ENCODE data around the gene ARMC2. TPM values are rescaled to one million over a fixed set of nuclear protein-coding genes. Genes with fewer than 3 reads are reported as not detected.

ARMC2 gene
- total RNA-seq, 2 experiments from 2014 or later, result 2.6 to 8.4 TPM

DNA sequence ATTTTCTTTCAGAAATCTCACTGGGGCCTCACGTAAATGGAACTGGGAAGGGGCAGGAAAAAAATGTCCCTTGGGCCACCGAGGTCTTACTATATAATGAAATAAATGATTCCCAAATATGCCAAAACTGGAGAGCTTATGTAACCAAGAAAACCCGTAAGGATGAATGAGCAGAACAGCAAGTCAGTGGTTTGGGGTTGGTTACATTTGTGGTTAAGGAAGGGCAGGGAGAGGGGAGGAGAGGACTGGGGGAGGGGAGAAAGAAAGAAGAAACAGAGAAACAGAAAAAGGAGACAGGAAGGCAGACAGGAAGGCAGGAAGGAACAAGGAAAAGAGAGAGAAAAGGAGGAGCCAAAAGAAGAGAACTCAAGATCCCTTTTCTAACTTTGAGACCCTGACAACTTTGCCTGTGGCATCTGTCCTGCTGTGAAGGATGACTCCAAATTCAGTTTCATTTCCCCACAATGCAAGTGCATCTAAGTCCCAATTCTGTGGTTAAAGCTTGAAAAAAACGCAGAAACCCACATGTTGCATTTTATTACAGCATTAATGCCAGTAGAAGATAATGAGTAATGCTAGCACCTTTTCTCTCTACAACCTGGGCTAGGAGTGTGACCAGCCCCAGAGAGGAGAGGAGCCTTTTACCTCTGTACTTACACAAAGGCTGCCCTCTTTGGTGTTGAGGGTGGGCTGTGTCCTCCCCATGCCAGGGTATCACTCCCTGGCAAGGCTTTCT, 10.8 kb upstream of the ARMC2 start:
- peak; percentile 52 for DNase-seq (ENCODE audit: low spot score)
- ChIA-PET POLR2A (interaction anchor here (0.6 to 1.1 kb wide), 4 partner anchors 9 to 748 kb away, joined by 3 to 8 read pairs (median 4); partner anchors contain the start of gene ARMC2), CTCF (ENCODE audit: unreplicated experiment) (no interaction called here)
- H3K4me1 ChIP-seq (ENCODE audit: insufficient read depth, low read length, poor library complexity, severe bottlenecking), result peaks cover 17% of the 10 kb centered on the region
- H3K9me3 ChIP-seq (ENCODE audit: low read length), result no peaks in the 10 kb centered on the region
- H3K4me2 ChIP-seq (ENCODE audit: low read length), result peak overlapping the region; percentile 43
- no peaks in the 10 kb centered on the region for H3K36me3 ChIP-seq (ENCODE audit: insufficient read depth, low read length)
- H3K9me2 ChIP-seq (ENCODE audit: insufficient read depth, low read length), result no peaks in the 10 kb centered on the region
- H3K27ac ChIP-seq (ENCODE audit: low read depth, low read length, poor library complexity, severe bottlenecking), result no peak overlapping the region
- BruUV-seq (replicated peaks), result no TSS peak
- no peak overlapping the region for H2AFZ ChIP-seq (ENCODE audit: low read length)
- H3K79me2 ChIP-seq (ENCODE audit: insufficient read depth, low read depth, low read length), result no peaks in the 10 kb centered on the region
- H3K4me3 ChIP-seq (ENCODE audit: low read depth, low read length, poor library complexity, severe bottlenecking), result no peak overlapping the region
- no peaks in the 10 kb centered on the region for H4K20me1 ChIP-seq (ENCODE audit: insufficient read depth, low read length)
- TF ChIP-seq EZH2phosphoT487 (IDR thresholded peaks at IDR 0.05; ENCODE audit: borderline replicate concordance, low read depth, low read length), result no peak
- TF ChIP-seq, protein P1, sequence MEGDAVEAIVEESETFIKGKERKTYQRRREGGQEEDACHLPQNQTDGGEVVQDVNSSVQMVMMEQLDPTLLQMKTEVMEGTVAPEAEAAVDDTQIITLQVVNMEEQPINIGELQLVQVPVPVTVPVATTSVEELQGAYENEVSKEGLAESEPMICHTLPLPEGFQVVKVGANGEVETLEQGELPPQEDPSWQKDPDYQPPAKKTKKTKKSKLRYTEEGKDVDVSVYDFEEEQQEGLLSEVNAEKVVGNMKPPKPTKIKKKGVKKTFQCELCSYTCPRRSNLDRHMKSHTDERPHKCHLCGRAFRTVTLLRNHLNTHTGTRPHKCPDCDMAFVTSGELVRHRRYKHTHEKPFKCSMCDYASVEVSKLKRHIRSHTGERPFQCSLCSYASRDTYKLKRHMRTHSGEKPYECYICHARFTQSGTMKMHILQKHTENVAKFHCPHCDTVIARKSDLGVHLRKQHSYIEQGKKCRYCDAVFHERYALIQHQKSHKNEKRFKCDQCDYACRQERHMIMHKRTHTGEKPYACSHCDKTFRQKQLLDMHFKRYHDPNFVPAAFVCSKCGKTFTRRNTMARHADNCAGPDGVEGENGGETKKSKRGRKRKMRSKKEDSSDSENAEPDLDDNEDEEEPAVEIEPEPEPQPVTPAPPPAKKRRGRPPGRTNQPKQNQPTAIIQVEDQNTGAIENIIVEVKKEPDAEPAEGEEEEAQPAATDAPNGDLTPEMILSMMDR (conservative IDR thresholded peaks at IDR 0.05; ENCODE audit: low read length), result no peak
- intact Hi-C loops (cut with micrococcal nuclease; ENCODE audit: unreplicated experiment), result loop anchor here (2.0 to 10.0 kb wide), 2 partner anchors 55 to 367 kb away; no protein-coding TSS in a partner anchor

DNA sequence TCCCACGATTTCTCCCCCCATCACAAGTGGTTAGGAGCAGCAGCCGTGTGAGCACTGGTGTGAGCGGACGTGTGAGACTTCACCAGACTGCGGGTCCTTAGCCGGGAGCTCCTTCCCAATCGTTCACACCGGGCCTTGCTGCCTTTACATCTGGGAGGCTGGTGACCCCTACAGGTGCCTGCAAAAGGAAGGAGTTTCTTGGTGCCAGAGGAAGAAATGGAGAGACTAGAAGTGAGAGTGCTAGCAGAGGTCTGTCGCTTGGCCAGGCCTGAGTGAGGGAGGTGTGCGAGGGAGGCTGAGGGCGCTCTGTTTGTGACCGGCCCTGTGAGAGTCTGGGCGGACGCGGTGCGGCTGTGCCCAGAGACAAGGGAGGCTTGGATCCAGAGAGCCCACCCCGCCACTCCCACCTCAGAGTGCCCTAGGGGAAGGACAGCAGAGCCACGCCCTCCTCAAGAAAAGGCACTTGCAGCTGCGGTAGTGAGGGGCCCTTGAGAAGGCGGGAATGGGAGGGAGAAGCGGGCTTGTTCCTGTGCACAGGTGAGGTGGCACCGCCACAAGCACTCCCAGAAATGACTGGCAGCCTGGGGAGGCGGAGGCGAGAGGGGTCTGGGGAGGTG, 10.0 kb upstream of the ARMC2 start:
- DNase-seq (ENCODE audit: low spot score), result no peak
- H3K36me3 ChIP-seq (ENCODE audit: insufficient read depth, low read length), result no peaks in the 10 kb centered on the region
- peak overlapping the region; percentile 43; the same call in 1 of the 2 replicates for H3K4me2 ChIP-seq (ENCODE audit: low read length)
- ChIA-PET CTCF (ENCODE audit: unreplicated experiment) (no interaction called here), POLR2A (interaction anchor here (0.6 to 1.3 kb wide), 4 partner anchors 10 to 749 kb away, joined by 3 to 4 read pairs (median 4); partner anchors contain the start of gene ARMC2)
- no TSS peak for BruUV-seq (replicated peaks)
- no peak overlapping the region for H3K4me3 ChIP-seq (ENCODE audit: low read depth, low read length, poor library complexity, severe bottlenecking)
- no peaks in the 10 kb centered on the region for H3K9me2 ChIP-seq (ENCODE audit: insufficient read depth, low read length)
- H3K79me2 ChIP-seq (ENCODE audit: insufficient read depth, low read depth, low read length), result no peaks in the 10 kb centered on the region
- TF ChIP-seq EZH2phosphoT487 (IDR thresholded peaks at IDR 0.05; ENCODE audit: borderline replicate concordance, low read depth, low read length), result no peak
- TF ChIP-seq, protein P1 (conservative IDR thresholded peaks at IDR 0.05; ENCODE audit: low read length), result peak; percentile 56
- peaks cover 17% of the 10 kb centered on the region for H3K4me1 ChIP-seq (ENCODE audit: insufficient read depth, low read length, poor library complexity, severe bottlenecking)
- no peaks in the 10 kb centered on the region for H4K20me1 ChIP-seq (ENCODE audit: insufficient read depth, low read length)
- H2AFZ ChIP-seq (ENCODE audit: low read length), result no peak overlapping the region
- H3K27ac ChIP-seq (ENCODE audit: low read depth, low read length, poor library complexity, severe bottlenecking), result no peak overlapping the region
- intact Hi-C loops (cut with micrococcal nuclease; ENCODE audit: unreplicated experiment), result loop anchor here (10.0 kb wide), 1 partner anchor 367 kb away; no protein-coding TSS in a partner anchor
- no peaks in the 10 kb centered on the region for H3K9me3 ChIP-seq (ENCODE audit: low read length)

All from OCI-LY7 (cell line).